ENCODE results near the gene LRRC14B.
"Not testable (repeated sequence)": the region's sequence is repeated elsewhere in the genome, so short reads cannot be mapped to it uniquely, and the experiment has no call there.

The LRRC14B gene

DNA sequence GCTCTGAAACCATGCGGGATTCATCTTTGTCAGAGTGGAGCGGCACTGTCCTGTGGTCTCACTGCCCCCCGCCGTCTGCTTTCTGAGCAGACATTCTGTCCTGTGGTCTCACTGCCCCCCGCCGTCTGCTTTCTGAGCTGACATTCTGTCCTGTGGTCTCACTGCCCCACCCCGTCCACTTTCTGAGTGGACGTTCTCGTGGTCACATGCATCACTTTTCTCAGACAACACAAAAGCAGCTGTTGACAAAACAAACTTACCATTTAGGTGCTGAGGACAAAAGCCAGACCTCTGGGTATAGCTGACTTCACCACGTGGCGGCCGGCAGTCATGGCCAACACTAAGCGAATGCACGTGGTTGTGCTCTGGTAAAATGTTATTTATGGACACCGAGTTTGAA, 2.8 kb downstream of the LRRC14B start:
- no peak for DNase-seq

DNA sequence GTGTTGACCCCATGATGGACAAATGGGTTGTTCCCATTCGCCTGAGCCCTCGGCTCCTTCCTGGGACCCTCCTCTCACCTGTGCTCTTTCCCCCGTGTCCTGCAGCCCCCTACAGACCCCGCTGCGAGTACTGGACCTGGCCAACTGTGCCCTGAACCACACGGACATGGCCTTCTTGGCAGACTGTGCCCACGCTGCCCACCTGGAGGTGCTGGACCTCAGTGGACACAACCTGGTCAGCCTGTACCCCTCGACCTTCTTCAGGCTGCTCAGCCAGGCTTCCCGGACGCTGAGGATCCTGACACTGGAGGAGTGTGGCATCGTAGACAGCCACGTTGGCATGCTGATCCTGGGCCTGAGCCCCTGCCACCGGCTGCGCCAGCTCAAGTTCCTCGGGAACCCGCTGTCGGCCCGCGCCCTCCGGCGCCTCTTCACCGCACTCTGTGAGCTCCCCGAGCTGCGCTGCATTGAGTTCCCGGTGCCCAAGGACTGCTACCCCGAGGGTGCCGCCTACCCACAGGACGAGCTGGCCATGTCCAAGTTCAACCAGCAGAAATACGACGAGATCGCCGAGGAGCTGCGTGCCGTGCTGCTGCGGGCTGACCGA, 3.4 kb downstream of the LRRC14B start:
- no peak for DNase-seq

DNA sequence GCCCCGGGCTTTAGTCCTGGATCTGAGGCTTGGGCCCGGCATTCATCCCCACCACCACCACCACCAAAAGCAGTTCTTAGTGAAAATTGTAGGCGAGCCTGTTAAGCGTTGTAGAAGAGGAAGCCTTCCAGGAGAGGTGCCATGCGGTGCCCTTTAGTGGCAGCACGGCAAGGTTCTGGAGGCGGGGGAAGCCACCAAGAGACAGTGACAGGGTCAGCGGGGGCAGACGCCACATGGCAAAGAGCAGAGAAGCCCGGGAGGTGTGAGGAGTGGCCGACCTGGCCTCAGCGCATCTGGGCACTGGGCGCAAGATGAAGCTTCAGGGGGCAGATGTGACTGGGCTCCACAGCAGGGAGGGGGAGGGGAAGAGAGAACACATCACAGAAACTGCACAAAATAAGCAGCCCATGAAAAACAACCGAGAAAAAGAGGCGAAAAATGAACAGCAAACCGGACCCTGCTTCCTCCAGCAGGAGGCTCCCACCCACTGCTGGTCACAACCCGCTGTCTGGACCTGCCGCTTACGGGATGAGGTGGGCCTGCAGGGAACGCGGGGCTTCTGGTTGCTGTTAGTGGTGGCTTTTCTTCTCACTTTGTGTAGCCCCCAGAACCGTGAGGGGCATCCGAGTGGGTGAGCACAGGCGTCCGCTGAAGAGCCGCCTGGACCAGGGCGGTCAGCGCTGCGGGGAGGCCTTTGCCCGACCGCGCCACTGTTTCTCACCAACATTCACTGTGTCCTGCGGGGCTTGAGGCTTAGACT, 4.3 kb downstream of the LRRC14B start:
- DNase-seq = no peak

DNA sequence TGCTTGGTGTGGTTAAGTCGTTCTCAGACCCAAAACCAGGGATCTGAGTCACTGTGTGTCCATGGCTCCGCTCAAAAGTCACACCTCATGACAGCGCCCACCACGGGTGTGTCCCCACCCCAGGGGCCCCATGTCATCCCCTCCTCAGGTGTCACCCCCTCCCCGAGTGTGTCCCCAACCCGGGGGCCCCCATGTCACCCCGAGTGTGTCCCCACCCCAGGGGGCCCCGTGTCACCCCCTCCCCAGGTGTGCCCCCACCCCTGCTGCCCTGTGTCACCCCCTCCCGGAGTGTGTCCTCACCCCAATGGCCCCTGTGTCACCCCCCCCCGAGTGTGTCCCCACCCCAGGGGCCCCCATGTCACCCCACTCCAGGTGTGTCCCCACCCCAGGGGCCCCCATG, 5.1 kb downstream of the LRRC14B start:
- DNase-seq = no peak

DNA sequence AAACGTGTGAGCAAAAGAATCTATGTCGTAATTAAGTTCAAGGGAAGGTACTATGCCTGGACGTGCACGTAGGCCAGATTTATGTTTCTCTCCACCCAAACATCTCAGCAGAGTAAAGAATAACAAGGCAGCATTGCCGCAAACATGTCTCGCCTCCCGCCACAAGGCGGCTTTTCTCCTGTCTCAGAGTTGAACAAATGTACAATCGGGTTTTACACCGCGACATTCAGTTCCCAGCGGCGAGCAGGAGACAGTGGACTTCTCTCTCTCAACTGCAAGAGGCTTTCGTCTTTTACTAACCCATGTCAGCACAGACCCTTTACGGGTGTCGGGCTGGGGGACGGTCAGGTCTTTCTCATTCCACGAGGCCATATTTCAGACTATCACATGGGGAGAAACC, 5.7 kb downstream of the LRRC14B start:
- DNase-seq = not testable (repeated sequence)

DNA sequence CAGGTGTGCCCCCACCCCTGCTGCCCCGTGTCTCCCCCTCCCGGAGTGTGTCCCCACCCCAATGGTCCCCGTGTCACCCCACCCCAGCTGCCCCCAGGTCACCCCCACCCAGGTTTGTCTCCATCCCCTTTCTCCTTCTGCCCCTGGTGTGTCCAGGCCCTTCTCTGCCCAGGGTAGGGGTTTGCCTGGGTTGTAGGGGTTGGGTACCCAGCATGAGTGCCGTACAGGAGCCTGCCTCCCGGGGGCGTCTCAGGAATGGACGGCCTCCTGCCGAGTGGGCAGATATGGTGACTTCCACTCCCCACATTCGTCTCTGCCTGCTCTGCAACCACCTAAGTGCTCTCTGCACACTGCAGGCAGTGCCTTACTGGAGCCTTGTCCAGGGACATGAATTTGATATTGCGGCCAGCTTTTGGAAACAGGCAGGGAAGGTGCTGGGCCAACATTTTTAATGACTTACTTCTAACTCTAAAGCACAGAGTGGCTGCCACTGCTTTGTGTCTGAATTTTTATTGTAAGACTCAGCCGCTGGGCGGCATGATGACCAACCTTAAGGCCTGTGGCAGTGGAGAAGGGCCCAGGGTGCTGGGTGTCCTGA, 6.7 kb downstream of the LRRC14B start:
- DNase-seq = no peak

DNA sequence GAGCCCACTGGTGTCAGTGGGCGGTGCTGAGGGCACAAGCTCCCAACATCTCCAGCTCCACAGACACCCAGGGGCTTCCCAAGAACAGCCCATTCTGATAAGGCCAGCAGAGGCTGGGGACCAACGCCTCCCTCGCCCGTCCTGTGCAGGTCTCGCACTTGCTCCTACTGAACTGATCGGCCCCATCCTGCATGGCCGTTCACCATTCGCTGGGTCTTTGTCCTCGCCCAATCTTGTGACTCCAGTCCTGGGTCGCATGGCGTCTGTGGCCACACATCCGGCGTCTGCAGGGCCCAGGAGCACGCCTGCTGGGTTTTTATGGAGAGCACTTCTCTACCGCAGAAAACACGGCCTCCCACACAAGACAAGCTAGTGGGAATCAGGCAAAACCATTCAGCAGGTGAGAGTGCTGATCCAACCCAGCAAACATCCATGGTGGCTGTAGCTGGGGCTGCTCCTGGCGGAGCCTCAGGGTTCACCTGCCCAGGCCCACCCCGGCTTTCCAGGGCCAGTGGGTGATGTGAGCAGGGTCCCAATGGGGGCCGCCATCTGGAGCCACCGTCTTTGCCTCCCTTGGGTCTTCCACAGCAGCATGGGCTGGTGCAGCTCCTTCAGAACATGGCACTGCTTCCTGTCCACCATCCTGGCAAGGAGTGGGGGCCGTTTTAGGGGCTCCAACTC, 7.4 kb downstream of the LRRC14B start:
- DNase-seq = no peak

- no peak for DNase-seq
Measured at GRCh38 chr5:199197-199949, 8.1 kb downstream of the LRRC14B start.

GRCh38 chr5:199950-200645, 8.8 kb downstream of the LRRC14B start:
- DNase-seq = no peak

GRCh38 chr5:200985-201384, 9.7 kb downstream of the LRRC14B start:
- DNase-seq = no peak

DNA sequence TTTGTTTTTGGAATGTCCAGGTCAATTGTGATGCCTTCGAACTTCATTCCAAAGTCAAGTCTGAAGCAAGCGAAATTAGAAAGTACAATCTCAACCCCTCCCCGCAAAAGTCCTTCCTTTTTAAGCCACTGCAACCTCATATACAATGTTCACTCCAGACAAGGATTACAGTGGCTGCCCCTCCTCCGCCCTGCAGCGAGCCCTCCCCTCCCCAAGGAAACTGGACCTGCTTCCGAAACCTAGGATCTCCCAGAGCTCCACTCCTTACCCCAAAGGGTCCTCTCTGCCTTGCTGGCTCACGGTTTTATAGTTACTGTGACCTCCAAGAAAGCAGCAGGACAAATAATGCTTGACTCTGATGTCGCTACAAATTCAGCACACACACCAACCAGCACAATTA, 10.4 kb downstream of the LRRC14B start:
- no peak for DNase-seq

DNA sequence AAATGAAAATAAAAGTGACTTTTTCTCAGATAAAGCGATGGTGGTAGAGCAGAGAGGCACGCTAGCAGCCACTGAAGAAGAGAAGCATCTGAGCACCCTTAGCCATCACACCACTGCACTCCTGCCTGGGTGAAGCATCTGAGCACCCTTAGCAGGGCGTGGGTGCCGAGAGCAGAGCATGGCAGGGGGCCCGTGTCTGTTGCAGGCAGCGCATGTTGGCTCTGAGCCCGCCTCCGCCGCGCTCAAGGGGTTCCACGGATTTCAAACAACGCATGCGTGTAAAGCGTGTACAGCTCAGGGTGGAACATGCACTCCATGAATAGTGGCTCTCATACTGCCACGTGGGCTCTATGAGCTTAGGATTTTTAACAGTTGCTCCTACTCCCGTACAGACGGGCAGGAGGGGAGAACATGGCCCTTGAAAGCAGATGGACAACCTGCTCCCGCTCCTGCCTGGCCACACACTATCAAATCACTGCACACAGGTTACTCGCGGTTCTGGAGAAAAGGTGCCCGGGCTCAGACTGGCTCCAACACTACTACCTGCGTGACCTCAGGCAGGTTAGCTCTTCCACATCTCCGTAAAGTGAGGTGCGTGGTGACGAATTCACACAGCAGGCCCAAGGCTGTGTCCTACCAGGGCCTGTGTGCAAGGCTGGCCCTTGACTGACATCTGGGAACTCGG, 12.1 kb downstream of the LRRC14B start:
- no peak for DNase-seq

DNA sequence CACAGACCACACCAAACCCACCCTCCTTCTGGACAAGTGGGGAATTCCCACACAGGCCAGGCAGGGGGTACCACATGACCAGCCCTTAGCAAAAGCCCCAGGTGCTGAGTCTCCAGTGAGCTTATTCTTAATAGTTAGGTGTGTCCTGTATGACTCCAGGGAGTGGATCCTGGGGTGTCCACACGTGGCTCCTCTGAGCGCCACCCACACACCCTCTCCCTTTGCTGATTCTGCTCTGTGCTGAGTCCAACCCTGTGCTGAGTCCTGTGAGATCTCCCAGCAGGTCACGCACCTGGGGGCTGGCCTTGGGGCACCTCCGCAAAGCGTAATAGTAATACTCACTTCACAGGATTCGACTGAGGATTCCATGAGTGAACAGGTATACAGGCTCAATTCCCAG, 12.7 kb downstream of the LRRC14B start:
- no peak for DNase-seq

DNA sequence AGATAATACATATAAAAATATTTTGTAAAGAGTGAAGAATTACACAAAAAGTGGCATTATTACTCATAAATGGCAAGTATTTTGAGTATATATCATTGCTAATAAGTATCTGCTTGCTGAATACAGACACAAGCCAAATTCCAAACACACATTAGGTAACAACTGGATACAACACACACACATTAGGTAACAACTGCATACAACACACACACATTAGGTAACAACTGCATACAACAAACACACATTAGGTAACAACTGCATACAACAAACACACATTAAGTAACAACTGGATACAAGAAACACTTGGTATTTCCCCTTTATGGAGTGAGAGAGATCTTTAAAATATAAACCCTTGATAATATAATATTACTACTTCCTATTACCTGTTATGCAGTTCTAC, 13.2 kb downstream of the LRRC14B start:
- no peak for DNase-seq

GRCh38 chr5:204966-205670, 13.8 kb downstream of the LRRC14B start:
- no peak for DNase-seq

DNA sequence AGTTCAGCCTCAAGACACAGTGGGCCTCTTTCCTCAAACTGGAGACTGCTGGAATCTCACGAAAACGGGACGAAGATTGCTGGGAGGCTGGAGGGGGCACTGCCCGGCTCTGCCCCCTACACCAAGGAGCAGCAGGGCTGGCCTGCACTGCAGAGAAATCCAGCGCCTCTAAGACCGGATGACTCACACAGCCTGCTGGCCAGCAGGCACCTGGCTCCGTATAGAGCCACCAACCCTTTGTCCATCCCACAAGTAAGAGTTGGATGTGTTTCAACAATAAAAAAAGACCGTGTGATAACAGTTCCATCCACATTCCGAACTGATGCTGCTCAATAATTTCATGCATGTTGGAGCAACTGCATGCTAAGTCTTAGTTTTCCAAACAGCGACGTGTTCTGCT, 15.1 kb downstream of the LRRC14B start:
- DNase-seq = no peak

- no peak for DNase-seq
Measured at GRCh38 chr5:206927-207536, 15.7 kb downstream of the LRRC14B start.

GRCh38 chr5:207599-207998, 16.3 kb downstream of the LRRC14B start:
- DNase-seq = no peak

GRCh38 chr5:208449-209114, 17.3 kb downstream of the LRRC14B start:
- no peak for DNase-seq

GRCh38 chr5:213803-214395, 22.6 kb downstream of the LRRC14B start:
- DNase-seq = no peak

Data from SHP77 (cell line).